ENCODE measurements around the gene KY. TPM values are rescaled to one million over a fixed set of nuclear protein-coding genes. Genes with fewer than 3 reads are reported as not detected.

The KY gene
- total and polyA plus RNA-seq, 12 donors: 1.3 to 21.1 (median 6.7) TPM

DNA sequence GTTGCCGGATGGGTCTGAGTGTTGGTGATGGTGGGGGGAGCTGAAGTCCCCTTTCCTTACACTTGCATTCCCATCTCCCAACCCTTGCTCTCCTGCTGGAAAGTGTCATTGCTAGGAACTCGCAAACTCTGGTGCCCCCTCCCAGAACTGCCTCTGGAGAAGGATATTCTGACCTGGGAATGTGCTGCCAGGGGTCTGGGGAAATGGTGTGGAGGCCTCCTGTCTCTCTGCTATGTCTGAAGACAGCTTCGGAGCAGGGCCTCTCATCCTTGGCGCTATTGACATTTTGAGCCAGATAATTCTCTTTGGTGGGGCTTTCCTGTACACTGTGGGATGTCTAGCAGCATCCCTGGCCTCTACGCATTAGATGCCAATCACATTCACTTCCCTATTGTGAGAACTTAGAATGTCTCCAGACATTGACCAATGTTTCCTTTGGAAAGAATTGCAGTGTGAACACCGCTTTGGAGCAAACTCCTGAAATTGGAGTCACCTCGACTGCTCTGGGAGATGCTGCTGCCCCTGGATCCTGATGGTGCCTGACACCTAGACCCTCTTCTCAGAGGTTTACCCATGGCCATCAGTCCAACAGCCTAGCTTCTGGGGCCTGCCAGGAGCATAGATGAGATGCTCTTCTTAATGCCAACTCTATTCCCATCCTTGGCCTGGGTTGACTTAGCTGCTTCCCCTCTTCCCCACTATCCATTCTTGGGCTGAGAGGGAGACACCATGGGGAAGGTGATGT, 2.2 kb upstream of the KY start:
- H3K36me3 ChIP-seq (replicated peaks in 1 of 2): no peaks in the 10 kb centered on the region
- no peak overlapping the region for H3K4me3 ChIP-seq
- no peaks in the 10 kb centered on the region for H3K27me3 ChIP-seq
- no peak overlapping the region for H3K27ac ChIP-seq
- DNase-seq: no peak
- no peaks in the 10 kb centered on the region for H3K9me3 ChIP-seq (replicated peaks in 1 of 3)
- peaks cover 6 to 20% of the 10 kb centered on the region in 2 donors for H3K4me1 ChIP-seq (replicated peaks in 1 of 2)
- whole genome bisulfite sequencing, 4 donors: 92 to 96% (median 94%) methylated on average over 4 to 7 of the region's 7 CpGs
- TF ChIP-seq, protein P1, sequence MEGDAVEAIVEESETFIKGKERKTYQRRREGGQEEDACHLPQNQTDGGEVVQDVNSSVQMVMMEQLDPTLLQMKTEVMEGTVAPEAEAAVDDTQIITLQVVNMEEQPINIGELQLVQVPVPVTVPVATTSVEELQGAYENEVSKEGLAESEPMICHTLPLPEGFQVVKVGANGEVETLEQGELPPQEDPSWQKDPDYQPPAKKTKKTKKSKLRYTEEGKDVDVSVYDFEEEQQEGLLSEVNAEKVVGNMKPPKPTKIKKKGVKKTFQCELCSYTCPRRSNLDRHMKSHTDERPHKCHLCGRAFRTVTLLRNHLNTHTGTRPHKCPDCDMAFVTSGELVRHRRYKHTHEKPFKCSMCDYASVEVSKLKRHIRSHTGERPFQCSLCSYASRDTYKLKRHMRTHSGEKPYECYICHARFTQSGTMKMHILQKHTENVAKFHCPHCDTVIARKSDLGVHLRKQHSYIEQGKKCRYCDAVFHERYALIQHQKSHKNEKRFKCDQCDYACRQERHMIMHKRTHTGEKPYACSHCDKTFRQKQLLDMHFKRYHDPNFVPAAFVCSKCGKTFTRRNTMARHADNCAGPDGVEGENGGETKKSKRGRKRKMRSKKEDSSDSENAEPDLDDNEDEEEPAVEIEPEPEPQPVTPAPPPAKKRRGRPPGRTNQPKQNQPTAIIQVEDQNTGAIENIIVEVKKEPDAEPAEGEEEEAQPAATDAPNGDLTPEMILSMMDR (IDR thresholded peaks at IDR 0.05): no peak
- no peak for TF ChIP-seq POLR2A (IDR thresholded peaks at IDR 0.05)
- intact Hi-C loops (cut with DNase I): no loop called here

DNA sequence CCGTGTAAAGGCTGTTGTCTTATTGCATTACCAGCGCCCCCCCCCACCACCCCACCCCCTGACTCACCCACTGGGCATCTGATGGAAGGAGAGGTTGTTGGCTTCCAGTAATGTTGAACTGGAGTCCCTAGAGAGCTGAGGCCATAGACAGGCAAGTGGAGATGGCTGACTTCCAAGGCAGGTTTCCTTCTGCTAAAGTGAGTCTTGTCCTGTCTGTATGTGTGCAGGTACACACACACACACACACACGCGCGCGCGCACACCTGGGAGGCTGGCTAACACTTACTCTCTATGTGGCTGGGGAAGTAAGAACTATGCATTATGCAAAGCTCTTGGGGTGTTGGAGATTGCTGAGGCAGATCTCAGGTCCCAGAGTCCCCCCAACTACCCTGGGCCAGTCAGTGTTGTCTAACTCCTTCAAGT, 1.6 kb upstream of the KY start:
- WGBS, 4 donors: 76 to 81% (median 79%) methylated on average over 1 to 7 of the region's 7 CpGs
- Histone ChIP-seq H3K27me3 (no peaks in the 10 kb centered on the region), H3K4me3 (no peak overlapping the region), H3K4me1 (replicated peaks in 1 of 2) (peaks cover 6 to 24% of the 10 kb centered on the region in 2 donors), H3K9me3 (replicated peaks in 1 of 3) (no peaks in the 10 kb centered on the region), H3K27ac (peak overlapping the region in 2 of 5 donors; percentile 82 to 91), H3K36me3 (replicated peaks in 1 of 2) (no peaks in the 10 kb centered on the region)
- intact Hi-C loops (cut with DNase I): no loop called here
- no peak for TF ChIP-seq POLR2A (IDR thresholded peaks at IDR 0.05)
- TF ChIP-seq, protein P1 (IDR thresholded peaks at IDR 0.05): no peak
- DNase-seq: peak in 1 of 7 donors; percentile 36

DNA sequence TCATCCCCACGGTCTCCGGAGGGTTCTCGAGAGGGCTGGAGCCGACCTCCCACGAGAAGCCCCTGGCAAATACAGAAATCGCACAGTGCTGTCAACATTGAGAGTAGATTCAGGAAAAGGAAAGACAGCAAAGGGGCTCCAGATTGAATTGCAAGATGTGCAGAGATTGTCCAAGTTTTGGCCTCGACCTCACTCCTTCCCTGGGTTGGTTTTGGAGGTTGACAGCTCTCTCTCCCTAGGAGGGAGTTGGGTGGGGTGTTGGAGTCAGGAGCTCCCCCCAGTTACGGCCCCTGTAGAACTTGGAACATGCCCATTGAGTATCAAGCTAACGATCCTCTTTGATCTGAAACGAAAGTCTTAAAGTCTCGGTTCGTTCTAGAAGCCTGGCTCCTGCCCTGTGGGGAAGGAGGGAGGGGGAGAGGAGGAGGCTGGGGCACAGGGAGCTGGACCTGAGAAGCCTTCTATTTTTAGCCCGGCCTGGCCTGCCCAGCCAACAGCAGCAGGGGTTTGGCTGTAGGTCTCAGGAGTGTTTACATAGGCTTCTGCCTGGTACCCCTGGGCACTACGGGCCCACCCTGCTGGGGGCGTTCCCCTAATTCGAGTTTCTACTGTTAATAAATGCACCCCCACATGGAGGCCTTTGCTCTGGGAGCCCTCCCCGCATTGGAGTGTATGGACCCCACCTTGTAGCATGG, 672 bp upstream of the KY start:
- Histone ChIP-seq H3K4me1 (replicated peaks in 1 of 2) (peaks cover 6 to 28% of the 10 kb centered on the region in 2 donors), H3K4me3 (peak overlapping the region in 2 of 4 donors; percentile 23 to 55), H3K27ac (peak overlapping the region in 4 of 5 donors; percentile 70 to 91 (median 78)), H3K9me3 (replicated peaks in 1 of 3) (no peaks in the 10 kb centered on the region), H3K36me3 (replicated peaks in 1 of 2) (no peaks in the 10 kb centered on the region), H3K27me3 (no peaks in the 10 kb centered on the region)
- peak; percentile 42 to 90 (median 67) for DNase-seq
- 11 to 17% (median 13%) methylated on average over 9 to 17 of the region's 17 CpGs for WGBS, 4 donors
- intact Hi-C loops (cut with DNase I): no loop called here
- peak in 1 of 2 donors; percentile 4 for TF ChIP-seq POLR2A (IDR thresholded peaks at IDR 0.05)
- TF ChIP-seq, protein P1 (IDR thresholded peaks at IDR 0.05): no peak

DNA sequence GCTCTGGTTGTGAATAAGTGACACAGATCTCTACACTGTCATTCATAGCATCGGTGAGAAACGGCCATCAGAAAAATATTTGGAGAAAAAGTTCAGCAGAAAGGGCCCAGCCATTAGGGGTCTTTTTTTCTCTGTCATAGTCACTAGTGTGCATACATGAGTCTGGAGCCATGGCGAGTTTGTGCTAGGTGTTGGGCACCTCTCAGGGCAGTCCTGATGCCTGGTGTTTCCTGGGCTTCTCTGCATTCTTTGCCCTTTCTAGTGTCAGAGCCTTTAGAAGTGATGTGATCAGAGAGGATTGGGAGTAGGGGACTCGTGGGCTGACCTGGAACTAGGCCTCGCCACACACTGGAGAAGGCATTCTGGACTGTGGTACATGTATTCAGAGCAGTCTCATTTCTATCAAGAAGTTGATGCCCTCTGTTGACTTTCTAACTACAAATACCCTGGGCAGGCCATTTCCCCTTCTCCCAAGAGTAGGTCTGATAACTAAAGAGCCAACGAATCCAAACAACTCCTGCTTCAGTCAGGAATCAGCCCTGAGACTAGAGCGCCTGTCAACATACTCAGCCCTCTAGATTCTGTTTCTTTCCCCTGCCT, 1.6 kb downstream of the KY start:
- peaks cover 10 to 41% of the 10 kb centered on the region in 2 donors for H3K4me1 ChIP-seq (replicated peaks in 1 of 2)

More for the DNA sequence above, 1.6 kb downstream of the KY start:
- WGBS, 4 donors: 92 to 100% (median 92%) methylated on average over 7 of the region's 7 CpGs
- H3K27ac ChIP-seq: peak overlapping the region in 2 of 5 donors; percentile 82 to 91
- intact Hi-C loops (cut with DNase I): no loop called here
- no peak overlapping the region for H3K4me3 ChIP-seq
- TF ChIP-seq, protein P1 (IDR thresholded peaks at IDR 0.05): no peak
- no peak for TF ChIP-seq POLR2A (IDR thresholded peaks at IDR 0.05)
- H3K36me3 ChIP-seq (replicated peaks in 1 of 2): no peaks in the 10 kb centered on the region
- no peaks in the 10 kb centered on the region for H3K9me3 ChIP-seq (replicated peaks in 1 of 3)
- no peaks in the 10 kb centered on the region for H3K27me3 ChIP-seq
- peak in 1 of 7 donors; percentile 40 for DNase-seq

Measured in adrenal gland (tissue), 12 donors.